ENCODE measurements around the gene DAGLA. TPM values are rescaled to one million over a fixed set of nuclear protein-coding genes. Genes with fewer than 3 reads are reported as not detected.

DAGLA gene
- total and polyA plus RNA-seq, 2 donors (not counting 1 experiment from before 2014, with no cell fraction given) = 0.06 TPM; not detected in 1

DNA sequence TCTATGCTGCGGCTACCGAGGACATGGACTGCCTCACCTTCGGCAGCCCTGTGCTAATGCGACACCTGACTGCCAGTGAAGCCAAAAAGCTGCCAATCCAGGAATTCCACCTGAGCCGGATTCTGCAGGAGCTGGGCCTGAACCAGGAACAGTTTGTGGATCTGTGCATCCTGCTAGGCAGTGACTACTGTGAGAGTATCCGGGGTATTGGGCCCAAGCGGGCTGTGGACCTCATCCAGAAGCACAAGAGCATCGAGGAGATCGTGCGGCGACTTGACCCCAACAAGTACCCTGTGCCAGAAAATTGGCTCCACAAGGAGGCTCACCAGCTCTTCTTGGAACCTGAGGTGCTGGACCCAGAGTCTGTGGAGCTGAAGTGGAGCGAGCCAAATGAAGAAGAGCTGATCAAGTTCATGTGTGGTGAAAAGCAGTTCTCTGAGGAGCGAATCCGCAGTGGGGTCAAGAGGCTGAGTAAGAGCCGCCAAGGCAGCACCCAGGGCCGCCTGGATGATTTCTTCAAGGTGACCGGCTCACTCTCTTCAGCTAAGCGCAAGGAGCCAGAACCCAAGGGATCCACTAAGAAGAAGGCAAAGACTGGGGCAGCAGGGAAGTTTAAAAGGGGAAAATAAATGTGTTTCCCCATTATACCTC, 115.8 kb downstream of the DAGLA start:
- no peak for TF ChIP-seq EZH2 (IDR thresholded peaks at IDR 0.05; ENCODE audit: borderline replicate concordance, insufficient read depth, low read depth, low read length, poor library complexity, severe bottlenecking)
- TF ChIP-seq, protein P1, sequence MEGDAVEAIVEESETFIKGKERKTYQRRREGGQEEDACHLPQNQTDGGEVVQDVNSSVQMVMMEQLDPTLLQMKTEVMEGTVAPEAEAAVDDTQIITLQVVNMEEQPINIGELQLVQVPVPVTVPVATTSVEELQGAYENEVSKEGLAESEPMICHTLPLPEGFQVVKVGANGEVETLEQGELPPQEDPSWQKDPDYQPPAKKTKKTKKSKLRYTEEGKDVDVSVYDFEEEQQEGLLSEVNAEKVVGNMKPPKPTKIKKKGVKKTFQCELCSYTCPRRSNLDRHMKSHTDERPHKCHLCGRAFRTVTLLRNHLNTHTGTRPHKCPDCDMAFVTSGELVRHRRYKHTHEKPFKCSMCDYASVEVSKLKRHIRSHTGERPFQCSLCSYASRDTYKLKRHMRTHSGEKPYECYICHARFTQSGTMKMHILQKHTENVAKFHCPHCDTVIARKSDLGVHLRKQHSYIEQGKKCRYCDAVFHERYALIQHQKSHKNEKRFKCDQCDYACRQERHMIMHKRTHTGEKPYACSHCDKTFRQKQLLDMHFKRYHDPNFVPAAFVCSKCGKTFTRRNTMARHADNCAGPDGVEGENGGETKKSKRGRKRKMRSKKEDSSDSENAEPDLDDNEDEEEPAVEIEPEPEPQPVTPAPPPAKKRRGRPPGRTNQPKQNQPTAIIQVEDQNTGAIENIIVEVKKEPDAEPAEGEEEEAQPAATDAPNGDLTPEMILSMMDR (IDR thresholded peaks at IDR 0.05) = no peak
- Histone ChIP-seq H3K27ac (ENCODE audit: low read length in 2 of 2) (no peak overlapping the region), H3K4me1 (ENCODE audit: control insufficient read depth in 2 of 2, insufficient read depth in 2 of 2, low read length in 2 of 2) (peaks cover 11 to 23% of the 10 kb centered on the region in 2 donors), H3K9me3 (ENCODE audit: control extremely low read depth in 1 of 3, control insufficient read depth in 2 of 3, insufficient read depth in 1 of 3, low read length in 2 of 3) (no peaks in the 10 kb centered on the region), H3K36me3 (replicated peaks in 1 of 2; ENCODE audit: control extremely low read depth in 1 of 2, control insufficient read depth in 1 of 2, extremely low read depth in 1 of 2, insufficient read depth in 2 of 2, low read length in 1 of 2) (peaks cover 0 to 6% of the 10 kb centered on the region in 2 experiments), H3K79me2 (ENCODE audit: control insufficient read depth, insufficient read depth, low read length) (peaks cover 67% of the 10 kb centered on the region), H3K4me3 (ENCODE audit: control extremely low read depth in 1 of 5, extremely low read depth in 1 of 5, insufficient read depth in 1 of 5, low read depth in 2 of 5, low read length in 4 of 5) (no peak overlapping the region), H3K27me3 (replicated peaks in 1 of 4; ENCODE audit: control extremely low read depth in 1 of 4, control insufficient read depth in 3 of 4, insufficient read depth in 4 of 4, low read length in 3 of 4) (no peaks in the 10 kb centered on the region), H3K9ac (ENCODE audit: low read length) (no peak overlapping the region), H4K20me1 (ENCODE audit: control insufficient read depth, insufficient read depth, low read length, poor library complexity, severe bottlenecking) (no peaks in the 10 kb centered on the region), H2AFZ (ENCODE audit: insufficient read depth, low read depth, low read length, poor library complexity, severe bottlenecking) (no peak overlapping the region), H3K4me2 (replicated peaks; ENCODE audit: low read depth, low read length, poor library complexity, severe bottlenecking) (no peak overlapping the region)
- no peaks in the 10 kb centered on the region for H3K27me3 Mint-ChIP-seq
- WGBS (ENCODE audit: insufficient coverage) = 96% methylated on average over 18 of the region's 18 CpGs
- DNase-seq = no peak
- no peaks in the 10 kb centered on the region for H3K9me3 Mint-ChIP-seq (ENCODE audit: insufficient read depth)
- H3K4me1 Mint-ChIP-seq = peaks cover 25% of the 10 kb centered on the region
- no peak for ATAC-seq (ENCODE audit: low read depth)
- POLR2A ChIA-PET = no interaction called here
- intact Hi-C loops (cut with micrococcal nuclease) = no loop called here
- H3K4me3 Mint-ChIP-seq = no peak overlapping the region
- CTCF ChIA-PET = interaction anchor here (1.0 to 8.4 kb wide), 16 partner anchors 9 to 582 kb away, joined by 3 to 222 read pairs (median 18); partner anchors contain the start of genes BEST1 and FADS1
- H3K27ac Mint-ChIP-seq = no peak overlapping the region

Other genes starting within 250 kb of the DAGLA start
- gene LRRC10B, start 171.6 kb upstream of the DAGLA start, total RNA-seq = not detected in 2 replicates
- 0.12 and 0.15 TPM in 2 replicates for gene LRRC10B, start 171.6 kb upstream of the DAGLA start, polyA plus RNA-seq
- gene SYT7, start 99.3 kb upstream of the DAGLA start, total RNA-seq = not detected in 2 replicates
- 0.07 TPM in 1 of 2 replicates, not detected in the other for gene SYT7, start 99.3 kb upstream of the DAGLA start, polyA plus RNA-seq
- gene MYRF, start 72.2 kb downstream of the DAGLA start, total RNA-seq = 0.27 and 0.34 TPM in 2 replicates
- gene MYRF, start 72.2 kb downstream of the DAGLA start, polyA plus RNA-seq = 0.19 and 0.27 TPM in 2 replicates
- 64.6 and 65.8 TPM in 2 replicates for gene TMEM258, start 112.2 kb downstream of the DAGLA start, total RNA-seq
- 86.2 and 130 TPM in 2 replicates for gene TMEM258, start 112.2 kb downstream of the DAGLA start, polyA plus RNA-seq
- 9.2 and 9.8 TPM in 2 replicates for gene FEN1, start 112.5 kb downstream of the DAGLA start, total RNA-seq
- 3.4 and 6.0 TPM in 2 replicates for gene FEN1, start 112.5 kb downstream of the DAGLA start, polyA plus RNA-seq
- 14.8 and 15.6 TPM in 2 replicates for gene FADS1, start 136.6 kb downstream of the DAGLA start, total RNA-seq
- 0.39 and 1.8 TPM in 2 replicates for gene FADS1, start 136.6 kb downstream of the DAGLA start, polyA plus RNA-seq
- 5.9 and 7.0 TPM in 2 replicates for gene FADS2, start 147.9 kb downstream of the DAGLA start, total RNA-seq
- gene FADS2, start 147.9 kb downstream of the DAGLA start, polyA plus RNA-seq = 1.5 and 3.4 TPM in 2 replicates
- 224 and 225 TPM in 2 replicates for gene FADS3, start 211.2 kb downstream of the DAGLA start, total RNA-seq
- 256 and 265 TPM in 2 replicates for gene FADS3, start 211.2 kb downstream of the DAGLA start, polyA plus RNA-seq
- 0.29 TPM in 1 of 2 replicates, not detected in the other for gene RAB3IL1, start 237.2 kb downstream of the DAGLA start, total RNA-seq
- gene RAB3IL1, start 237.2 kb downstream of the DAGLA start, polyA plus RNA-seq = 0.27 TPM in 1 of 2 replicates, not detected in the other